ENCODE results near the gene ACVR1B.

ACVR1B gene

GRCh38 chr12:51951199-51951842, at the start of gene ACVR1B:
Gene ACVR1B, plus strand, starts transcription at chr12:51951699. Its CDS starts 45 bp downstream, at chr12:51951744.
- DNase-seq = peak; percentile 96

- DNase-seq = no peak
These were observed 49.6 kb upstream of the ACVR1B start for GRCh38 chr12:51901881-51902280.

GRCh38 chr12:51904951-51905470, 46.5 kb upstream of the ACVR1B start:
- DNase-seq = no peak

- peak; percentile 63 for DNase-seq
These were observed 45.7 kb upstream of the ACVR1B start for GRCh38 chr12:51905471-51906429.

GRCh38 chr12:51906430-51907082, 44.9 kb upstream of the ACVR1B start:
- DNase-seq = peak; percentile 45

GRCh38 chr12:51907083-51907855, 44.2 kb upstream of the ACVR1B start, which contains the start of gene ACVRL1:
Gene ACVRL1, plus strand, starts transcription at chr12:51907504. Its CDS starts 4,971 bp downstream, at chr12:51912475.
- DNase-seq = peak; percentile 50

DNA sequence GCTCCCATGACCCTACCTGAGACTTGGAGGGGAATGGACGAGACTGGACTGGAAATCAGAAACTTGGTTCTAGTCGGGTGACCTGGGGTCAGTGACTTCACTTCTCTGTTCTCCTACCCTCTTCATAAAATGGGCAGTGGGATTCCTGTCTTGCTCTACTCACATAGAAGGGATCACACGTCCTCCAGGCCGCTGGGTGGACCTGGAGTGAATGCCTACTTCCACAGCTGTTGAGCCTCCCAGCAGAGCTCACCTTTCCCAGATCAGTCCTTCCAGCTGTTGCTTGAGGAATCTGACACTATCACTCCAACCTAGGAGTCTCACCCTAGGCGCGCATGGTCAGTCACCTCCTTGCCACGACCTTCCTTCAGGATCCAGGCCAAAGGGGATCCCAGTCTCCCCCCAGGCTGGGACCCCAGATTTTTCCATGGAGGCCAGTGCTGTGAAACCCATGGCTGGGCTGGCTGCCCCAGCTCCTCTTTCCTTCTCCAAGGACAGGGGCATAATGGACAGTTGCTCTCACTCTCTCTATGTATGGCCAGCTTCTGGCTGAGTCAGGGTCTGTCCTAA, 43.6 kb upstream of the ACVR1B start:
- no peak for DNase-seq

GRCh38 chr12:51908876-51909592, 42.5 kb upstream of the ACVR1B start:
- no peak for DNase-seq

DNA sequence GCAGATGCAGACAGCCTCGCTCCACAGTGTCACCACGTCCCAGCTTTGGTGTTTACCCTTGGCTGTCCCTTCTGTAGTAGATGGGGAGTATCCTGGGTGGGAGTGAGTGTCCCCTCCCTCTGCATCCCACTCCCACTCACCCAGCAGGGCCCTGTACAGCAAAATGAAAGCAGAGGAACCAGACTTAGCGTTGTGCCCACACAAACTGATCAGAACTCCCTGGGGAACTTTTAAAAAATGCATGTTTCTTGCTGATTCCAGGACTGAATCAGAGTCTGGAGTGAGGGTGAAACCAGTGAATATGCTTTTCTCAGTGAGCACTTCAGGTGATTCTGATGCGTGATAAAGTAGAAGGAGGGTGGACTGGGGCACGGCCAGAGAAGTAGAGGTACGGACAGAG, 41.3 kb upstream of the ACVR1B start:
- no peak for DNase-seq

DNA sequence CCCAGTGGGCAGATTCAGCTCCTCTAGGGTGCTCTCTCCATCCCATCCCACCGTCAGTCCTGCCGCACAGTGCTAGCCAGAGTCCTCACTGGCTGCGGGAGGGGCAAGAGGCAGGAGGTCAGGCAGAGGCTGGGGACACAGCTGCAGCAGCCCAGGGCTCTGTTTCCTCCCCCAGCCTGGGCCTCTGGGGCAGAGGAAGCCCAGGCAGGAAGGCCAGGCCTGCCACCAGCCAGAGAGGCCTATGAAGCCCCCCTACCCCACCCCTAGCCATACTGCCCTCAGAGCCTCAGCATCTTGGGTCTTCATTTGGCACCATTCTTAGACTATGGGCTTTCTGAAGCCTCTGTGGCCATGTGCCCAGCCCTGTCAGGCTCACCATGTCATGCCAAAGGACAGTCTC, 40.8 kb upstream of the ACVR1B start:
- peak; percentile 24 for DNase-seq

- DNase-seq = no peak
These were observed 40.2 kb upstream of the ACVR1B start for GRCh38 chr12:51911307-51911706.

DNA sequence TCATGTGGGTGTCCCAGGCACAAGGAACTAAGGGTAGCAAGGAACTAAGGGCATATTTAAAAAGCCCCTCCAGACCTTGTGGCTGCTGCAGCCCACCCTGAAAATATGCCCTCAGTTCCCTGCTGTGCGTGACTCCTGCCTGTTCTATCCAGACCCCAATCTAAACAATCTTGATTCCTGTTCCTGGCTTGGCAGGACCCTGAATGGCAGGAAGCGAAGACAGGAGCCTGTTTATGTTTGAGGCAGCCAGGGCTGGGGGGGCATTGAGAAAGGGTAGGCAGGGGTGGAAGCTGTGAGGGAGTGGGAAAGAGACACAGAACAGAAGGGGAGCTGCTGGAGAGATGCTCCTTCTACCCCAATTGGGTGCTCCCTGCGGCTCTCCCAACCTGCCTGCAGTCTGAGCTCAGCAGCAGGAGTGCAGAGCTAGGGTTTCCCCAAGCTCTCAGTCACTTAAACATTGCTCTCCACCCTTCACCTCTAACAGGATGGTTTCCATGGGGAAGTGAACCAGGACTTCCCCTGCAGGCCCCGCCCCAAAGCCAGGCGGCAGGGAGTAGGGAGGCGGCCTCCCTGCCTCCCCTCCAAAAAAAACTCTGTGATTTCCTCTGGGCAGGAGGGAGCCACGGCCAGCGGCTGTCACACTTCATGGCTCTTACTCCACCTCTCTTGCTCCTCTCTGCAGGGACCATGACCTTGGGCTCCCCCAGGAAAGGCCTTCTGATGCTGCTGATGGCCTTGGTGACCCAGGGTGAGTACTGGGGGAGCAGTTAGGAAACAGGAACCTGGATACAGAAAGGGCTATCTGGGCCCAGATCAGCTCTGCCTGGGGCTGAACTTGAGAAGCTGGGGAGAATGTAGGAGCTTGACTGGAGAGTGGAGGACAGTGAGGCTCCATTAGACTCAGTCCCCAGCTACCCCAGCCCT, 39.4 kb upstream of the ACVR1B start:
- DNase-seq = no peak

DNA sequence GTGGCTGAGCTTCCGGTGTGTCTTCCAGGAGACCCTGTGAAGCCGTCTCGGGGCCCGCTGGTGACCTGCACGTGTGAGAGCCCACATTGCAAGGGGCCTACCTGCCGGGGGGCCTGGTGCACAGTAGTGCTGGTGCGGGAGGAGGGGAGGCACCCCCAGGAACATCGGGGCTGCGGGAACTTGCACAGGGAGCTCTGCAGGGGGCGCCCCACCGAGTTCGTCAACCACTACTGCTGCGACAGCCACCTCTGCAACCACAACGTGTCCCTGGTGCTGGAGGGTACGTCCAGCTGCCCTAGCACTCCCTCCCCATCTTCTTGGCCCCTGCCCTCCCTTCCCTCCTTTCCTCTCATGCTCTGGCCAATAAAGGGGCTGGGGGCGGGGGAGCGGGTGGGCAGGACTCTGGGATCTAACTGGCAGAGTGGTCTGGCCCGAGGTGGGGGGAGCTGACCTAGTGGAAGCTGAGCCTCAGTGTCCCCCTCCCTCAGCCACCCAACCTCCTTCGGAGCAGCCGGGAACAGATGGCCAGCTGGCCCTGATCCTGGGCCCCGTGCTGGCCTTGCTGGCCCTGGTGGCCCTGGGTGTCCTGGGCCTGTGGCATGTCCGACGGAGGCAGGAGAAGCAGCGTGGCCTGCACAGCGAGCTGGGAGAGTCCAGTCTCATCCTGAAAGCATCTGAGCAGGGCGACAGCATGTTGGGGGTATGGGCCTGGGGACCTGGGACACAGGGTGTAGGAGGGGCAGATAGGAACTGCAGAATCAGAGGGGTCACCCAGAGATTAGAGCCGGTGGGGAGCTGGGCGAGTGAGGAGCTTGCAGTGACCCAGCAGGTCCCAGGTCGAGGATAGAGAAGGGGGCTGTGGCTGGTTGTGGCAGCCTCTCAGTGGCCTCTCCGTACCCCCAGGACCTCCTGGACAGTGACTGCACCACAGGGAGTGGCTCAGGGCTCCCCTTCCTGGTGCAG, 38.1 kb upstream of the ACVR1B start:
- DNase-seq = no peak

DNA sequence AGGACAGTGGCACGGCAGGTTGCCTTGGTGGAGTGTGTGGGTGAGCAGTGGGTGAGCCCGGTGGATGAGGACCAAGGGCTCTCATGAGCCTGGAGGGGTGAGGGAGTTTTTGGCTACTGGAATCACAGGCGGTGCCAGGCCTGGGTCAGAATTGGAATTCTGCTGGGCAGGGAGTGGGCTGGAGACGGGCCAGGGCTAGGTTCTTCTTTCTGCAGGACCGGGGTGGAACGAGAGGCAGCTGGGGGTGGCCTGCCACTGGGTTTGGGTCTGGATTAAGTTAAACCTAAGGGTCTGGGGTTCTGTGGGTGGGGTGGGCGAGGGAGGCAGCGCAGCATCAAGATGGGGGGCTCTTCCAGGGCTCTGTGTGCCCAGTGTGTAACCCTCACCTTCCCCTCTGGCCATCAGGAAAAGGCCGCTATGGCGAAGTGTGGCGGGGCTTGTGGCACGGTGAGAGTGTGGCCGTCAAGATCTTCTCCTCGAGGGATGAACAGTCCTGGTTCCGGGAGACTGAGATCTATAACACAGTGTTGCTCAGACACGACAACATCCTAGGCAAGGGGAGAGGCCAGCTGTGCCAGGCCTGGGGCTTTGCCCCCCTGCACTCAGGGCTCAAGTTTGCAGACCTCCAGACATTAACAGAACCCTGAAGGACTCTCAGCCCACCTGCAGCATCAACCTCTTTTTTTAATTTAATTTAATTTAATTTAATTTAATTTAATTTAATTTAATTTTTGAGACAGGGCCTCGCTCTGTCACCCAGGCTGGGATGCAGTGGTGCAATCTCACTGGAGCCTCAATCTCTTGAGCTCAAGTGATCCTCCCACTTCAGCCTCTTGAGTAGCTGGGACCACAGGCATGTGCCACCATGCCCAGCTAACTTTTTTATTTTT, 37.2 kb upstream of the ACVR1B start:
- DNase-seq = no peak

- DNase-seq = no peak
These were observed 36.4 kb upstream of the ACVR1B start for GRCh38 chr12:51915003-51915625.

DNA sequence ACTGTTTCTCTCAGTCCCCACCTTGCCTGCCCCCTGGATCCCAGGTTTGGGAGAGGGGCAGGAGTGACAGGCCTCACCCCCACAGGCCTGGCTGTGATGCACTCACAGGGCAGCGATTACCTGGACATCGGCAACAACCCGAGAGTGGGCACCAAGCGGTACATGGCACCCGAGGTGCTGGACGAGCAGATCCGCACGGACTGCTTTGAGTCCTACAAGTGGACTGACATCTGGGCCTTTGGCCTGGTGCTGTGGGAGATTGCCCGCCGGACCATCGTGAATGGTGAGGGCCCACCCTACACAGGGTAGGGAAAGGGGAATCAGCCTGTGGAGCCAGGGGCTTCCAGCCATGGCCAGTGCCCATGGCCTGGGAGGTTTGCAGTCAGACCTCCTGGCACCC, 35.5 kb upstream of the ACVR1B start:
- no peak for DNase-seq

DNA sequence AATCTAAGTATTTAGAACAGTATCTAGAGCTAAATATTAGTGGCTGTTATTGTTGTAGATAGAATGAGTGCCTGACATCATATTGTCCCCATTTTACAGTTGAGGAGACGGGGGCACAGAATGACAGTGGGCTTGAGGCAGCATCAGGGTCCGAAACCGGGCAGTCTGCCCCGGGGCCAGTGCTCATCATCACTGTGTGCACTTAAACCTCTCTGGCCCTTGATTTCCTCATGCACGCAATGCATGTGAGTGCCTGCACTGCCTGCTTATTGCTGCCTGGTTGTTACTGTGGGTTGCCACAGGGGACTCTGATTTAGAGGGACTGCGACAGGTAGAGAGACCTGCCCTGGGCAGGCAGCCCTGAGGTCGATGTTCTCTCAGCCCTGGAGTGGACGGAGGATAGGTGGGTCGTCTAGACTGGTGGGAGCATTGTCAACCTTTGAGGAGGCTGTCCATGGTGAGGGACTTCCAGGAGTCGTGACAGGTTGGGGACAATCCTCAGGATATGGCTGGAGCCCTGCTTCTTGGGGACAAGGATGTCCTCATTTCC, 34.4 kb upstream of the ACVR1B start:
- DNase-seq = no peak

All from eye (tissue), 1 donor.